G401 (cell line): ENCODE data around the gene IL9. TPM values are rescaled to one million over a fixed set of nuclear protein-coding genes. Genes with fewer than 3 reads are reported as not detected.

Experiments used
- DNase-seq: peaks from one replicate; pipeline ENCODE4 v3.0.0-alpha.2; 2015; ENCODE audit warnings: low spot score
- in situ Hi-C: cut with HindIII; loops from 2 replicates; pipeline ENCODE4 v1.10.0; 2016; ENCODE audit warnings: low sequenced_read_pairs, mixed read lengths
- total RNA-seq: library from RNA; depleted of rRNA; stranded (reverse); fragments of >200 nt; shearing (Covaris generic); gene quantifications from 2 replicates; pipeline ENCODE4 v1.2.3, GENCODE V29; 2014; rRNA removed

Gene IL9
- total RNA-seq, 1 experiment from 2014 or later, result not detected

DNA sequence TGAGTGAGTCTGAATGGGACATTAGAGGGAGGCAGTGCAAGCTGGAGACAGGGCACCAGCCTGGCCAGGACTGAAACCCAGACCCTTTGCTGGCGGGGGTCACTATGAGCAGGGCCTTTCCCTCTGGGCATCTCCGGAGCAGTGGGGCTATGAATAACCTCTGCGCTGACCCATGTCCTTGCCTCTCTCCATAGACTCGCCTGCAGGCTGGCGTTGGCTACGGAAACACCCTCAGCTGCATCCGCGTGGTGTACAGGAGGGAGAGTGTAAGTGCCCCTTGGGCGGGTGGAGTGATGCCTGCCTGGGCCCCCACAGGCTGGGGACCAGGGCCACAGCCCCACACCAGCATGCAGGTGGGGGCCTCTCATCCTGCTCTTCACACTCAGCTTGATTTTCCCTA lies 45.4 kb downstream of the IL9 start:
- in situ Hi-C loops, result no loop called here
- no peak for DNase-seq

DNA sequence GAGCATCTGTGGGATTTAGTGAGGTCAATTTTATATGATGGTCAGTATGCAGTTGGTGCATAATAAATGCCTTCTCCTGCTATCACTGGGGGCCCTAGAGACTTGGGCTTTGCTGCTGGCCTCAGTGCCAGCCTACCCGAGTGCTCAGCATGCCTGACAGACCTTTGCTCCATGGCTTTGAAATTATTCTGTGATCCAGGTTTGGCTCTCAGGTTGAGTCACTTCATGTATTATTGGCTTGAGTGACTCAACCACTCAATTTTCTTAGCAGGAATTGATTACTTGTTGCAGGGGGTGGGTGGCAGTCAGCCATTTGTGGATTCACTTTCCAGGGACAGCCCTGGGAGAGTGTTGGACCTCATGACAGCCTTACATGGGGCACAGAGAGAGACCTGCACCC lies 47.7 kb downstream of the IL9 start:
- in situ Hi-C loops, result loop anchor here (5.0 kb wide), 1 partner anchor 296 kb away; no protein-coding TSS in a partner anchor
- no peak for DNase-seq

DNA sequence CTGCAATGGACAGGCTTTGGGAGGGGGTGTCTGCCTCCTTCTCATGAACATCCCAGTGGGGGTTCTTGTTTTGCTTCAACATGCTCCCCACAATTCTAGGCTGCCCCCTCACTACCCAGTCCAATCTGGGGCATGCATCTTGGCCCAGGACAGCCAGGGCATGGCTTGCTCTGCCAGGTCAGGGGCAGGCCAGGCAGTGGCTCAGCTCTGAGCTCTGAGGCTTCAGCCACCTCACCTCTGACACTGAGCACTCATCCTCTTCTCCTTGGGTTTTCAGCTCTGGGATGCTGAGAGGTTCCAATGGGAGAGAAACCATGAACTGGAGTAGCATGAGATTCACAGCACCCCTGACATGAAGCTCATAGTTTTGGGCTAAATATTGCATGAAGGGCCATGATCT lies 49.3 kb downstream of the IL9 start:
- DNase-seq, result no peak
- in situ Hi-C loops, result loop anchor here (5.0 kb wide), 1 partner anchor 294 kb away; no protein-coding TSS in a partner anchor

DNA sequence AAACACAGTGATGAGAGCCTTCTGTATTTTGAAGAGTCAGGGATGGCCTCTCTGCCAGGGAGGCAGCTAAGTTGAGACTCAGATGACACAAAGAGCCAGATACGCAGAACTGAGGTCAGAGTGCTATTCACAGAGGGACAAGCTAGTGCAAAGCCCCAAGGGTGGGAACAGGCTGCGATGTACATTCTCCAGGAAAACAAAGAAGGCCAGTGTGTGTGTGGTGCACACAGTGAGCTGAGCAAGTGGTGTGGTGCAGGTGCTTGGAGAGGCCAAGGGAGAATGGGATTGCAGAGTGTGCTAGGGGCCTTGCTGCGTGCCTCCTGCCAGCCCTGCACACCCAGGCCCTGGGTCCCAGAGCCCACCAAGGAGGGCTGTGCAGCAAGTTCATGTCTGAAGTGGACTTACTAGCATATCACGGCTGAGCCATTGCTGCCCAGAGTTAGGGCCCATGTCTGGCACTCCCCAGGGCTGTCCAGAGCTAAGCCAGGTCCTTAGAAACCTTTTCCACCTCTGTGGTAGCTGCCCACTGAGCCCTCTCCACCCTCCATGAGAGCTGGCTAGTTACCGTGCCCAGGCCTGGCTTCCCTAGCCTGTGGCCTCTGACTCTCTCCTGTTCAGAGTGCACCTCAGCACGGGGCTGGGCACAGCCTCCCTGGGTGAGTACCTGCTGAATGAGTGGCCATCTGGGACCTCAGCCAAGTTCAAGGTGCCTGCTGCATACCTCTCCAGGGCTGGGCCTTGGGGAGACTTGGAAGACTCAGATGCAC lies 51.9 kb downstream of the IL9 start:
- no peak for DNase-seq
- in situ Hi-C loops, result no loop called here

DNA sequence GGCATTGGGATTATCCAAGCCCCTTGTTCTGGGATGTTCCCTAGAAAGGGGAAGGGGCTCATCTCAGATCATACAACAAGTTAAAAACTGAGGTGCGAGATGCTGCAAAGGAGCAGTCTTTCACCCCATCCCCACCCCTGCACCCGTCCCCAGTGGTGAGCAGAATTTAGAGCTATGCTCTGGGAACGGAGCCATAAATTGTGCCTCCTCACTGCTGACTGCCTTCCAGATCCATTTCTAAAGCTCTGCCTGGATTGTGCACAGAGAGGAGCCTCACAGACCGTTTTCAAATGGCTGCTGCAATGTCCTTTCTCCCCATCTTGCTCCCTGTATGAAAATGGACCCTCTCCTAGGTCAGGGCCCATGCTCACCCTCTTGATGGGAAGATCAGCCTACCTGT lies 52.9 kb downstream of the IL9 start:
- DNase-seq, result no peak
- in situ Hi-C loops, result no loop called here

Other genes with a start within 250 kb of the IL9 start
- 1.2 TPM in 1 of 2 replicates, not detected in the other for gene SLC25A48, start 61.2 kb downstream of the IL9 start, total RNA-seq
- not detected in 2 replicates for gene LECT2, start 59.1 kb upstream of the IL9 start, total RNA-seq
- 0.18 TPM in 1 of 2 replicates, not detected in the other for gene TGFBI, start 133.1 kb upstream of the IL9 start, total RNA-seq
- gene SMAD5, start 237.0 kb upstream of the IL9 start, total RNA-seq, result 28.9 and 42.3 TPM in 2 replicates